Dedifferentiated amniotic fluid mesenchymal stem cell (primary cell): ENCODE measurements around the gene CKMT2.

ENCODE experiments used
- DNase-seq: peaks from one replicate; pipeline ENCODE4 v3.0.0-alpha.2; 2016; ENCODE audit errors: extremely low spot score

Gene CKMT2

GRCh38 chr5:81216152-81216551 is 17.0 kb upstream of the CKMT2 start:
- no peak for DNase-seq

GRCh38 chr5:81219389-81219788 is 13.7 kb upstream of the CKMT2 start:
- DNase-seq = no peak

- no peak for DNase-seq
These were observed 10.8 kb upstream of the CKMT2 start for GRCh38 chr5:81222285-81222684.

- DNase-seq = no peak
These were observed 7.7 kb upstream of the CKMT2 start for GRCh38 chr5:81225463-81225862.

- DNase-seq = no peak
These were observed 6.8 kb upstream of the CKMT2 start for GRCh38 chr5:81226286-81226685.

- no peak for DNase-seq
These were observed 6.2 kb upstream of the CKMT2 start for GRCh38 chr5:81226949-81227348.

- DNase-seq = no peak
These were observed 5.0 kb upstream of the CKMT2 start for GRCh38 chr5:81228084-81228483.

- no peak for DNase-seq
These were observed 2.7 kb upstream of the CKMT2 start for GRCh38 chr5:81230416-81230815.

- DNase-seq = no peak
These were observed 550 bp upstream of the CKMT2 start for GRCh38 chr5:81232464-81233079.

- DNase-seq = no peak
These were observed 1.2 kb downstream of the CKMT2 start for GRCh38 chr5:81234299-81234698.

- DNase-seq = no peak
These were observed 1.7 kb downstream of the CKMT2 start for GRCh38 chr5:81234801-81235200.

- DNase-seq = no peak
These were observed 2.4 kb downstream of the CKMT2 start for GRCh38 chr5:81235287-81236072.

GRCh38 chr5:81238460-81238859 is 5.3 kb downstream of the CKMT2 start:
- no peak for DNase-seq

- no peak for DNase-seq
These were observed 6.5 kb downstream of the CKMT2 start for GRCh38 chr5:81239613-81240012.

- DNase-seq = no peak
These were observed 7.9 kb downstream of the CKMT2 start for GRCh38 chr5:81241001-81241400.

- DNase-seq = no peak
These were observed 9.0 kb downstream of the CKMT2 start for GRCh38 chr5:81241961-81242648.

- DNase-seq = no peak
These were observed 9.8 kb downstream of the CKMT2 start for GRCh38 chr5:81242906-81243436.

GRCh38 chr5:81244451-81244850 is 11.3 kb downstream of the CKMT2 start:
- no peak for DNase-seq

GRCh38 chr5:81245871-81246235 is 12.7 kb downstream of the CKMT2 start:
- no peak for DNase-seq

GRCh38 chr5:81246697-81247096 is 13.6 kb downstream of the CKMT2 start:
- DNase-seq = no peak

GRCh38 chr5:81247441-81247972 is 14.4 kb downstream of the CKMT2 start:
- no peak for DNase-seq

- DNase-seq = no peak
These were observed 16.1 kb downstream of the CKMT2 start for GRCh38 chr5:81249240-81249639.

- no peak for DNase-seq
These were observed 16.9 kb downstream of the CKMT2 start for GRCh38 chr5:81250004-81250403.
